HT-29 (cell line): Measurements from ENCODE around the gene ANKMY1. TPM values are rescaled to one million over a fixed set of nuclear protein-coding genes. Genes with fewer than 3 reads are reported as not detected.
"Not testable (repeated sequence)": the region's sequence is repeated elsewhere in the genome, so short reads cannot be mapped to it uniquely, and the experiment has no call there.

Experiments used
- DNase-seq: peaks from one replicate; pipeline ENCODE4 v3.0.0-alpha.2; 2015; ENCODE audit warnings: low spot score
- total RNA-seq: library from RNA; depleted of rRNA; stranded (reverse); fragments of >200 nt; shearing (Covaris generic); gene quantifications from 2 replicates; pipeline ENCODE4 v1.2.3, GENCODE V29; 2014

Gene ANKMY1
- total RNA-seq, 1 experiment from 2014 or later = 29.5 TPM

- DNase-seq = peak; percentile 63
Measured at GRCh38 chr2:240568678-240569522, 11.1 kb upstream of the ANKMY1 start.

- DNase-seq = peak; percentile 60
Measured at GRCh38 chr2:240567872-240568677, 10.3 kb upstream of the ANKMY1 start, which contains the start of gene RNPEPL1. Gene RNPEPL1 (plus strand): TSS chr2:240568484. CDS start chr2:240568587, 103 bp downstream.

- DNase-seq = peak; percentile 47
Measured at GRCh38 chr2:240567137-240567871, 9.5 kb upstream of the ANKMY1 start.

GRCh38 chr2:240566203-240567136 lies 8.7 kb upstream of the ANKMY1 start:
- DNase-seq = peak; percentile 88

GRCh38 chr2:240565333-240566202 lies 7.8 kb upstream of the ANKMY1 start:
- DNase-seq = peak; percentile 92

- DNase-seq = peak; percentile 67
Measured at GRCh38 chr2:240564561-240565332, 7.0 kb upstream of the ANKMY1 start.

- no peak for DNase-seq
Measured at GRCh38 chr2:240563951-240564560, 6.3 kb upstream of the ANKMY1 start.

- DNase-seq = not testable (repeated sequence)
Measured at GRCh38 chr2:240563231-240563630, 5.4 kb upstream of the ANKMY1 start.

- peak; percentile 63 for DNase-seq
Measured at GRCh38 chr2:240561325-240561971, 3.7 kb upstream of the ANKMY1 start.

- peak; percentile 98 for DNase-seq
Measured at GRCh38 chr2:240560480-240561324, 2.9 kb upstream of the ANKMY1 start.

- DNase-seq = peak; percentile 89
Measured at GRCh38 chr2:240560084-240560479, 2.3 kb upstream of the ANKMY1 start, which contains the start of gene DUSP28. Gene DUSP28 (plus strand): TSS chr2:240560357. CDS start chr2:240560685, 328 bp downstream.

- no peak for DNase-seq
Measured at GRCh38 chr2:240559286-240559685, 1.5 kb upstream of the ANKMY1 start.

- no peak for DNase-seq
Measured at GRCh38 chr2:240558236-240558761, 511 bp upstream of the ANKMY1 start.

- no peak for DNase-seq
Measured at GRCh38 chr2:240557101-240557751, 562 bp downstream of the ANKMY1 start.

- peak; percentile 53 for DNase-seq
Measured at GRCh38 chr2:240556553-240557100, 1.2 kb downstream of the ANKMY1 start.
